IgD-negative memory B cell (primary cell): ENCODE measurements around the gene KLHL41. TPM values are rescaled to one million over a fixed set of nuclear protein-coding genes. Genes with fewer than 3 reads are reported as not detected.
"Not testable (repeated sequence)": the region's sequence is repeated elsewhere in the genome, so short reads cannot be mapped to it uniquely, and the experiment has no call there.

ENCODE experiments used
- H3K27ac Mint-ChIP-seq, 3 donors: one replicate each; pipeline ENCODE4 v1.8.0; 2020 to 2022; ENCODE audit warnings: mild to moderate bottlenecking in 3 of 3, mixed read lengths in 3 of 3, moderate library complexity in 1 of 3
- H3K27me3 Mint-ChIP-seq: one replicate; pipeline ENCODE4 v1.8.0; 2021; ENCODE audit warnings: mixed read lengths
- H3K36me3 Mint-ChIP-seq: one replicate; pipeline ENCODE4 v1.8.0; 2020; ENCODE audit warnings: mild to moderate bottlenecking, mixed read lengths
- H3K4me1 Mint-ChIP-seq, 3 donors: one replicate each; pipeline ENCODE4 v1.8.0; 2020 to 2022; ENCODE audit warnings: mixed read lengths in 3 of 3, mild to moderate bottlenecking in 1 of 3
- H3K4me3 Mint-ChIP-seq, 4 donors: one replicate each; pipeline ENCODE4 v1.8.0; 2020 to 2022; ENCODE audit warnings: mild to moderate bottlenecking in 4 of 4, mixed read lengths in 4 of 4, moderate library complexity in 3 of 4
- H3K9me3 Mint-ChIP-seq, 3 donors: one replicate each; pipeline ENCODE4 v1.8.0; 2020 to 2021; ENCODE audit warnings: mixed read lengths in 3 of 3, mild to moderate bottlenecking in 1 of 3
- polyA plus RNA-seq: library from polyadenylated mRNA; unstranded; fragments of 300-500 nt; fragmentation: Illumina TruSeq; gene quantifications from one replicate; pipeline ENCODE4 v1.2.3, GENCODE V29; 2021

The KLHL41 gene
- polyA plus RNA-seq, 1 donor from 2014 or later, result not detected

- H3K4me1 Mint-ChIP-seq, result peaks cover 11 to 17% (median 16%) of the 10 kb centered on the region in 3 donors
- H3K27me3 Mint-ChIP-seq, result peaks cover 1% of the 10 kb centered on the region
- H3K9me3 Mint-ChIP-seq, result no peaks in the 10 kb centered on the region
- peaks cover 4% of the 10 kb centered on the region for H3K36me3 Mint-ChIP-seq
- H3K4me3 Mint-ChIP-seq, result peak within 1 kb of the TSS; percentile 96 to 98 (median 98)
- peak within 1 kb of the TSS; percentile 79 to 96 (median 95) for H3K27ac Mint-ChIP-seq
Observed at GRCh38 chr2:169573160-169573973, 63.9 kb downstream of the KLHL41 start, which contains the start of gene FASTKD1. TSS of gene FASTKD1 (minus strand) at chr2:169573865. CDS start at chr2:169572029, 1,836 bp downstream.

GRCh38 chr2:169573974-169574299, 64.4 kb downstream of the KLHL41 start:
- no peaks in the 10 kb centered on the region for H3K9me3 Mint-ChIP-seq

GRCh38 chr2:169574539-169574938, 65.0 kb downstream of the KLHL41 start:
- not testable (repeated sequence) for H3K36me3 Mint-ChIP-seq, H3K27ac Mint-ChIP-seq, H3K9me3 Mint-ChIP-seq, H3K4me3 Mint-ChIP-seq, H3K27me3 Mint-ChIP-seq
- peaks cover 11 to 16% (median 14%) of the 10 kb centered on the region in 3 donors for H3K4me1 Mint-ChIP-seq

More at GRCh38 chr2:169573974-169574299, 64.4 kb downstream of the KLHL41 start:
- peaks cover 3% of the 10 kb centered on the region for H3K36me3 Mint-ChIP-seq
- H3K27ac Mint-ChIP-seq, result peak overlapping the region; percentile 79 to 96 (median 95)
- peaks cover 11 to 17% (median 16%) of the 10 kb centered on the region in 3 donors for H3K4me1 Mint-ChIP-seq
- peak overlapping the region; percentile 96 to 98 (median 98) for H3K4me3 Mint-ChIP-seq
- H3K27me3 Mint-ChIP-seq, result peaks cover 1% of the 10 kb centered on the region

DNA sequence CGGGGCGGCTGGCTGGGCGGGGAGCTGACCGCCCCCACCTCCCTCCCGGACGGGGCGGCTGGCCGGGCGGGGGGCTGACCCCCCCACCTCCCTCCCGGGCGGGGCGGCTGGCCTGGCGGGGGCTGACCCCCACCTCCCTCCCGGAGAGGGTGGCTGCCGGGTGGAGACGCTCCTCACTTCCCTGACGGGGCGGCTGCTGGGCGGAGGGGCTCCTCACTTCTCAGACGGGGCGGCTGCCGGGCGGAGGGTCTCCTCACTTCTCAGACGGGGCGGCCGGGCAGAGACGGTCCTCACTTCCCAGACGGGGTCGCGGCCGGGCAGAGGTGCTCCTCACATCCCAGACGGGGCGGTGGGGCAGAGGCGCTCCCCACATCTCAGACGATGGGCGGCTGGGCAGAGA, 65.8 kb downstream of the KLHL41 start:
- peaks cover 11 to 13% (median 11%) of the 10 kb centered on the region in 3 donors for H3K4me1 Mint-ChIP-seq
- H3K27me3 Mint-ChIP-seq, H3K27ac Mint-ChIP-seq, H3K9me3 Mint-ChIP-seq, H3K4me3 Mint-ChIP-seq, H3K36me3 Mint-ChIP-seq: not testable (repeated sequence)

Other genes starting within 250 kb of the KLHL41 start
- gene LRP2, start 147.2 kb upstream of the KLHL41 start, polyA plus RNA-seq, result not detected
- gene BBS5, start 30.2 kb upstream of the KLHL41 start, polyA plus RNA-seq, result 0.24 TPM
- 15.1 TPM for gene FASTKD1, start 64.2 kb downstream of the KLHL41 start, polyA plus RNA-seq
- gene PPIG, start 74.6 kb downstream of the KLHL41 start, polyA plus RNA-seq, result 92.5 TPM
- not detected for gene CFAP210, start 184.7 kb downstream of the KLHL41 start, polyA plus RNA-seq
- 3.8 TPM for gene PHOSPHO2, start 184.8 kb downstream of the KLHL41 start, polyA plus RNA-seq
- gene KLHL23, start 224.1 kb downstream of the KLHL41 start, polyA plus RNA-seq, result 1.8 TPM